ENCODE data around the gene RANBP3L.

GRCh38 chr5:36228505-36228904 is 73.2 kb downstream of the RANBP3L start:
- TF ChIP-seq, protein P1, sequence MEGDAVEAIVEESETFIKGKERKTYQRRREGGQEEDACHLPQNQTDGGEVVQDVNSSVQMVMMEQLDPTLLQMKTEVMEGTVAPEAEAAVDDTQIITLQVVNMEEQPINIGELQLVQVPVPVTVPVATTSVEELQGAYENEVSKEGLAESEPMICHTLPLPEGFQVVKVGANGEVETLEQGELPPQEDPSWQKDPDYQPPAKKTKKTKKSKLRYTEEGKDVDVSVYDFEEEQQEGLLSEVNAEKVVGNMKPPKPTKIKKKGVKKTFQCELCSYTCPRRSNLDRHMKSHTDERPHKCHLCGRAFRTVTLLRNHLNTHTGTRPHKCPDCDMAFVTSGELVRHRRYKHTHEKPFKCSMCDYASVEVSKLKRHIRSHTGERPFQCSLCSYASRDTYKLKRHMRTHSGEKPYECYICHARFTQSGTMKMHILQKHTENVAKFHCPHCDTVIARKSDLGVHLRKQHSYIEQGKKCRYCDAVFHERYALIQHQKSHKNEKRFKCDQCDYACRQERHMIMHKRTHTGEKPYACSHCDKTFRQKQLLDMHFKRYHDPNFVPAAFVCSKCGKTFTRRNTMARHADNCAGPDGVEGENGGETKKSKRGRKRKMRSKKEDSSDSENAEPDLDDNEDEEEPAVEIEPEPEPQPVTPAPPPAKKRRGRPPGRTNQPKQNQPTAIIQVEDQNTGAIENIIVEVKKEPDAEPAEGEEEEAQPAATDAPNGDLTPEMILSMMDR (IDR thresholded peaks at IDR 0.05): no peak
- TF ChIP-seq EZH2phosphoT487 (IDR thresholded peaks at IDR 0.05): no peak
